Upper lobe of right lung (tissue), 1 donor: ENCODE results near the gene EPAS1. TPM values are rescaled to one million over a fixed set of nuclear protein-coding genes. Genes with fewer than 3 reads are reported as not detected.

Source experiments
- ATAC-seq: fragments of 200-7000 bp; cut with Tn5 transposase; one replicate; pipeline ENCODE4 v1.9.1; 2020; ENCODE audit warnings: mild to moderate bottlenecking, moderate library complexity
- DNase-seq: peaks from one replicate; pipeline ENCODE4 v3.0.0-alpha.2; 2020
- H3K27ac ChIP-seq: fragments of 200-600 bp; one replicate; pipeline ENCODE4 v1.8.0; 2022
- H3K27me3 ChIP-seq: fragments of 200-600 bp; one replicate; pipeline ENCODE4 v1.8.0; 2022; ENCODE audit warnings: mild to moderate bottlenecking
- H3K36me3 ChIP-seq: fragments of 200-600 bp; one replicate; pipeline ENCODE4 v1.8.0; 2022
- H3K4me1 ChIP-seq: fragments of 200-600 bp; one replicate; pipeline ENCODE4 v1.8.0; 2022
- H3K4me3 ChIP-seq: fragments of 200-600 bp; one replicate; pipeline ENCODE4 v1.8.0; 2022; ENCODE audit warnings: mild to moderate bottlenecking
- H3K9me3 ChIP-seq: fragments of 200-600 bp; one replicate; pipeline ENCODE4 v1.8.0; 2022
- intact Hi-C: fragments of 100-400 bp; cut with DNase I; formaldehyde crosslinking; loops from one replicate; pipeline ENCODE4 v1.11.0; 2022
- total RNA-seq: library from RNA; stranded (reverse); fragmentation: NEBNext Ultra II Directional; extraction: Animal tissue kit (Norgen Biotek cat#: 25700); gene quantifications from one replicate; pipeline ENCODE4 v1.2.1, GENCODE V29; 2021
- TF ChIP-seq, protein P1 (sequence below): fragments of 200-600 bp; IDR thresholded peaks from one replicate; pipeline ENCODE4 v1.8.0; 2022; ENCODE audit warnings: antibody characterized with exemption
- donor health status: DM: no; HTN: yes; CAD: no; lungs with severe emphysema.

The EPAS1 gene
- total RNA-seq, 1 donor from 2014 or later = 1,593 TPM

DNA sequence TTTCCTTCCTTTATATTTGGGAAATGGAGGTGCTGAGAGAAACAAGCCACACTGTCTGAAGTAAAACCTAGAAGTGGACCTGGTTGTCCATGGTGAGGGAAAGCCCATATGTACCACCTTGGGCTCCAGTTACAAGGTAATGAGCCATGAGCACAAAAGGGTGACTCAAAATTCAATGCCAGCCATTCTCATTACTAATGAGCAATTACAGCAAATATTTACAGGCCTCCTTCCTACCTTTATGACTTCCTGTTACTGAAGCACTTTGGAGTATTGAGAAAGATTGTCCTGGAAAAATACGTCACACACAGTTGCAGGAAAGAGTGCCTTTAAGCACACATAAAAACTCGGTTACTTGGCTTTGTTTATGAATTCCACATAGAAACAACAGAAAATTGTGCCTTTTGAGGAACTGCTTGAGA is 9.1 kb downstream of the EPAS1 start:
- Histone ChIP-seq H3K27ac (peak overlapping the region; percentile 76), H3K4me1 (peaks cover 90% of the 10 kb centered on the region), H3K36me3 (no peaks in the 10 kb centered on the region), H3K9me3 (no peaks in the 10 kb centered on the region), H3K4me3 (no peak overlapping the region), H3K27me3 (no peaks in the 10 kb centered on the region)
- intact Hi-C loops = loop anchor here (10.0 kb wide), 1 partner anchor 48 kb away; no protein-coding TSS in a partner anchor
- TF ChIP-seq, protein P1, sequence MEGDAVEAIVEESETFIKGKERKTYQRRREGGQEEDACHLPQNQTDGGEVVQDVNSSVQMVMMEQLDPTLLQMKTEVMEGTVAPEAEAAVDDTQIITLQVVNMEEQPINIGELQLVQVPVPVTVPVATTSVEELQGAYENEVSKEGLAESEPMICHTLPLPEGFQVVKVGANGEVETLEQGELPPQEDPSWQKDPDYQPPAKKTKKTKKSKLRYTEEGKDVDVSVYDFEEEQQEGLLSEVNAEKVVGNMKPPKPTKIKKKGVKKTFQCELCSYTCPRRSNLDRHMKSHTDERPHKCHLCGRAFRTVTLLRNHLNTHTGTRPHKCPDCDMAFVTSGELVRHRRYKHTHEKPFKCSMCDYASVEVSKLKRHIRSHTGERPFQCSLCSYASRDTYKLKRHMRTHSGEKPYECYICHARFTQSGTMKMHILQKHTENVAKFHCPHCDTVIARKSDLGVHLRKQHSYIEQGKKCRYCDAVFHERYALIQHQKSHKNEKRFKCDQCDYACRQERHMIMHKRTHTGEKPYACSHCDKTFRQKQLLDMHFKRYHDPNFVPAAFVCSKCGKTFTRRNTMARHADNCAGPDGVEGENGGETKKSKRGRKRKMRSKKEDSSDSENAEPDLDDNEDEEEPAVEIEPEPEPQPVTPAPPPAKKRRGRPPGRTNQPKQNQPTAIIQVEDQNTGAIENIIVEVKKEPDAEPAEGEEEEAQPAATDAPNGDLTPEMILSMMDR = no peak
- ATAC-seq = peak; percentile 69
- no peak for DNase-seq

DNA sequence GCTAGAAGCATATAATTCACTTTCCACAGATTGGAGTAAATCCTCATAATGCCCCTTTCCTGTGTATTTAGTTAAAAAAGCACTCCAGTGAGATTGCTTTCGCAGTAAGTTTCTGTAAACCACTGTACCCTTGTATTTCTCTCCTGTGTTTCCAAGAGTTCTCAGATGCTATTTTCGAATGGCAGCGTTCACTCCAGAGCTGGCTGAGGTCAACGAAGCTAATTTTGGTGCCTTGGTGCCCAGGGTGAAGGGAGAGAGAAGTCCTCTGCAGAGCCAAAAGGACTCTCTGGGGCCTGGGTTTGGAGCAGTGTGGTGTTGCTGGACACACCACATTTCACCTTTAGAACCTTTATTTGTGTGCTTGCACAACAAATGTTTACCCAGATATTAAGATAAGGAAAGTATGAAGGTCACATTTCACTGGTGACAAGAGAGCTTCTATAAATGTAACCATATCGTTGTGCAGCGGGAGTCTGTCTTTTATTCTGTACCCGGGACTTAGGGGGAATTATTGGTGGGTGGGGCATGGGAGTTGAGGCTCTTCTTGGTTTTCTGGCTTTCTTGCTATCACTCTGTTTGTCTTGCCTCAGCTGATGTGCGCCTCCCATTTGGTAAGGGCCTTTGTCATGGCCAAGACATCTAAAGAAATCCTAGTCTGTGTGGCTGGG is 9.9 kb downstream of the EPAS1 start:
- no peaks in the 10 kb centered on the region for H3K9me3 ChIP-seq
- H3K27me3 ChIP-seq = no peaks in the 10 kb centered on the region
- TF ChIP-seq, protein P1 = no peak
- H3K27ac ChIP-seq = peak overlapping the region; percentile 76
- ATAC-seq = peak; percentile 72
- peak overlapping the region; percentile 21 for H3K4me3 ChIP-seq
- H3K4me1 ChIP-seq = peaks cover 97% of the 10 kb centered on the region
- intact Hi-C loops = loop anchor here (10.0 kb wide), 1 partner anchor 48 kb away; no protein-coding TSS in a partner anchor
- DNase-seq = no peak
- H3K36me3 ChIP-seq = no peaks in the 10 kb centered on the region

DNA sequence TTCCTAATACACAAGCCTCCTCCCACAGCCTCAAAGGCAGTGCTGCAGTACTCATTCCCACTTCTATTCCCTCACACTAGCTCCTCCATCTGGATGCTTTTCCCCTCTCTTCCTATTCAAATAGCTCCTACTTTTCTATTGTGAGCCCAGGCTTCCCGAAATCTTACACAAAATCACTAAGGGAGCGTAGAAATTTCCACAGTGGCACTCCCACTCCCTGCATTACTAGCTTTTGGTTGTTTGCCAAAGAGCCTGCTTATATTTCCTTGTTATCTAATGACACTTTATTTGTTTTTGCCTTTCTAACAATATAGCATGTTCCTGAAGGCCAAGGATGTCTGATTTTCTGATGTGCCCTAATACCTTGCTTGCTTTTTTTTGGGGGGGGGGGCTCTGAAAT is 10.9 kb downstream of the EPAS1 start:
- DNase-seq (no peak), ATAC-seq (no peak)
- intact Hi-C loops = loop anchor here (10.0 kb wide), 1 partner anchor 47 kb away; no protein-coding TSS in a partner anchor
- H3K27ac ChIP-seq = peak overlapping the region; percentile 76
- peaks cover 99% of the 10 kb centered on the region for H3K4me1 ChIP-seq
- H3K9me3 ChIP-seq = no peaks in the 10 kb centered on the region
- no peaks in the 10 kb centered on the region for H3K27me3 ChIP-seq
- no peaks in the 10 kb centered on the region for H3K36me3 ChIP-seq
- TF ChIP-seq, protein P1 = no peak
- peak overlapping the region; percentile 21 for H3K4me3 ChIP-seq

DNA sequence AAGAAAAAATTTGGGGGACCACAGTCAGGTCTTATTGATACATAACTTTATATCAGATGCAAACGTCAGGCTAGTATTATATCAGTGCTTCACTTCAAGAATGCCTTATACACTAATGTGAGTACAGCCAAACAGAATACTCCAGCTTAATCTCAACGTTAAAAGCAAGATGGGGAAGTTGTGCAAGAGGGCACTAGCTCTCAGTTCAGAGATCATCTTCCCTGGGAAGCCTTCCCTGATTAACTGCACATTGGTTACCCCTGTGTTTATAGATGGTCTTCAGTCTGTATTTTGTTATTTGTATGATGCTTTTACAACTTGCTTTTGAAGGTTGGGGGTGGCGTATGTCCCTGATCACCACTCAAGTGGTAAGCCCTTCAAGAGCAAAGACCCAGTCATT is 11.4 kb downstream of the EPAS1 start:
- Histone ChIP-seq H3K27me3 (no peaks in the 10 kb centered on the region), H3K36me3 (no peaks in the 10 kb centered on the region), H3K9me3 (no peaks in the 10 kb centered on the region), H3K27ac (peak overlapping the region; percentile 11), H3K4me3 (no peak overlapping the region), H3K4me1 (peaks cover 100% of the 10 kb centered on the region)
- TF ChIP-seq, protein P1 = no peak
- ATAC-seq = no peak
- intact Hi-C loops = loop anchor here (10.0 kb wide), 1 partner anchor 46 kb away; no protein-coding TSS in a partner anchor
- no peak for DNase-seq

DNA sequence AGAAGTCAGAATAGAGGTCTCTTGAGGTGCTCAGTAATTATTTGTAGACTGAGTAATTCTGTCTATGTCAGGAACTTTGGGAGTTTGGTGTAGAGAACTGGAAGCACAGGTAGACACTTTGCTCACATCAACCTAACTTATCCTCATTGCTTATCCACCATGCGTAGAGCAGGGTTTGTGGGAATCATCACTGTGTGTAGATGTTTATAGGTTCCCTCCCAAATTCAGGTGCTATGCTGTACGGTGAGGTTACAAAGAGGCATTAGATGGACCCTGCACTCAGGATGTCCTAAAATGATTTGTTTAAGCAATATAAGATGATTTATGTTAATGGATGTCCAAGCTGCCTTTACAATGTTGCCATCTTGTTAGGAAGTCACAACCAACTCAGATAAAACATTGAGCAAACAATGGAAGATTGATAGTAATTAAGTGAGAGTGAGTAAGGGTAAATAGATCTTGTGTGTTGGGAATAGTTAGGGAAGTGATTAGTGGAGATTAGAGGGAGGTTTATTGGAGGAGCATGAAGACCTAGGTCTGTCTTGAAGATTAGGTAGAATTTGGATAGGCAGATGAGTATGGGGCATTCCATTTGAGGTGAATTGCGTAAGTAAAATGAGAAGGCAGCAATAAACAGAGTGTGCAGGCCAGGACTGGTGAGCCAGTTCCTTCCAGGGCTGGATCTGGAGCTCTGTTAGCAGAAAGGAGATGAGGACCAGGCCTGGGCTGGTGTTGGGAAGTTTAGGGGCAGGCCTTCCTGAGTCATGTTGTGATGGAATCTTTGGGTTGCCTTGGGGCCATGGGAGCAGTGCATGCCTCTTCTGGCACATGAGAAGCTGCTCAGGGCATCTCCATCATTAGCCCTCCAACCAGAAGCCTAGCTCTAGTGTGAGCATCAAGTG is 12.1 kb downstream of the EPAS1 start:
- H3K27ac ChIP-seq = peak overlapping the region; percentile 11
- no peaks in the 10 kb centered on the region for H3K36me3 ChIP-seq
- H3K4me1 ChIP-seq = peaks cover 100% of the 10 kb centered on the region
- H3K4me3 ChIP-seq = no peak overlapping the region
- intact Hi-C loops = loop anchor here (10.0 kb wide), 1 partner anchor 45 kb away; no protein-coding TSS in a partner anchor
- no peaks in the 10 kb centered on the region for H3K9me3 ChIP-seq
- no peaks in the 10 kb centered on the region for H3K27me3 ChIP-seq
- DNase-seq (no peak), ATAC-seq (no peak)
- TF ChIP-seq, protein P1 = no peak
